H1 (cell line): ENCODE data around the gene GLS. TPM values are rescaled to one million over a fixed set of nuclear protein-coding genes. Genes with fewer than 3 reads are reported as not detected.

Source experiments
- CHD2 ChIP-seq: IDR thresholded peaks from 2 replicates; pipeline ENCODE4 v1.6.1; 2012; ENCODE audit warnings: low read length, improper control_type of control experiment
- CTBP2 ChIP-seq: IDR thresholded peaks from 2 replicates; pipeline ENCODE4 v1.7.0; 2011; ENCODE audit warnings: borderline replicate concordance, mild to moderate bottlenecking, moderate library complexity, mixed read lengths, low read length; ENCODE audit not compliant: insufficient read depth, insufficient read length
- POU5F1 ChIP-seq: IDR thresholded peaks from 2 replicates; pipeline ENCODE4 v1.6.1; 2011; ENCODE audit warnings: low read depth, mild to moderate bottlenecking, low read length, moderate library complexity
- RXRA ChIP-seq: IDR thresholded peaks from 2 replicates; pipeline ENCODE4 v1.6.1; 2011; ENCODE audit warnings: low read depth, mild to moderate bottlenecking, low read length, moderate library complexity; ENCODE audit not compliant: insufficient read depth
- TCF12 ChIP-seq: IDR thresholded peaks from 2 replicates; pipeline ENCODE4 v1.6.1; 2011; ENCODE audit warnings: low read depth, mild to moderate bottlenecking, low read length
- ZNF274 ChIP-seq: IDR thresholded peaks from 2 replicates; pipeline ENCODE4 v1.7.0; 2012; ENCODE audit warnings: low read length, borderline replicate concordance; ENCODE audit errors: extremely low read depth
- polyA plus RNA-seq, 7 experiments: library from polyadenylated mRNA; depleted of rRNA in 3 of 7; stranded (reverse) in 5 of 7; unstranded in 2 of 7; fragments of >200 nt in 5 of 7; fragments of 200-250 nt in 2 of 7; gene quantifications; 1 replicate in 5 of 7; 2 replicates in 1 of 7; 4 replicates in 1 of 7; pipeline versions ENCODE4 v1.2.1 to v1.2.3, GENCODE V29; 2011 to 2013; ENCODE audit warnings: missing spikeins in 2 of 7, mixed read lengths in 2 of 7
- total RNA-seq: library from RNA; stranded (reverse); fragmentation: NEBNext Ultra II Directional; extraction: Animal tissue kit (Norgen Biotek cat#: 25700); gene quantifications from 2 replicates; pipeline ENCODE4 v1.2.1, GENCODE V29; 2021
- TF ChIP-seq, protein P1 (sequence below): IDR thresholded peaks from 2 replicates; pipeline ENCODE4 v1.6.1; 2011; ENCODE audit warnings: low read length, improper control_type of control experiment

Gene GLS
- total and polyA plus RNA-seq, 2 of the 8 experiments (the other 6 are each of a cell fraction or from before 2014, with no cell fraction given): 15.7 to 89.8 TPM

DNA sequence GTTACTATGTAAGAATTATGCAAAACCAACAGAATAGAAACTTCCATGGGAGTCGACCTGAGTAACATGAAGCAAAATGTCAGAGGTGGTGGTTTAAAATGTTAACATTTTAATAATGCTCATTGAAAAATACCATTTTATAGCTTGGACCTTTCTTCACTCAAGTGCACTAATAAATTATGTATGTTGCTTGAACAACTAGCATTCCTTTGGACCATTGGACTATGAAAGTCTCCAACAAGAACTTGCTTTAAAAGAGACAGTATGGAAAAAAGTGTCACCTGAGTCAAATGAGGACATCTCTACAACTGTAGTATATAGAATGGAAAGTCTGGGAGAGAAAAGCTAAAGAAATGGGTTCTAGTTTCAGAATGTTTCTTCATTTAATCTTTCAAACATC is 51.9 kb downstream of the GLS start (continued):
- TF ChIP-seq, protein P1, sequence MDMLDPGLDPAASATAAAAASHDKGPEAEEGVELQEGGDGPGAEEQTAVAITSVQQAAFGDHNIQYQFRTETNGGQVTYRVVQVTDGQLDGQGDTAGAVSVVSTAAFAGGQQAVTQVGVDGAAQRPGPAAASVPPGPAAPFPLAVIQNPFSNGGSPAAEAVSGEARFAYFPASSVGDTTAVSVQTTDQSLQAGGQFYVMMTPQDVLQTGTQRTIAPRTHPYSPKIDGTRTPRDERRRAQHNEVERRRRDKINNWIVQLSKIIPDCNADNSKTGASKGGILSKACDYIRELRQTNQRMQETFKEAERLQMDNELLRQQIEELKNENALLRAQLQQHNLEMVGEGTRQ: no peak
- TF ChIP-seq ZNF274 (no peak), CHD2 (no peak), RXRA (no peak), CTBP2 (no peak), TCF12 (no peak), POU5F1 (no peak)
